Endothelial cell of umbilical vein (primary cell): ENCODE data around the gene POR. TPM values are rescaled to one million over a fixed set of nuclear protein-coding genes. Genes with fewer than 3 reads are reported as not detected.

Experiments used
- BruUV-seq: library from RNA; stranded (reverse); fragments of 400-500 nt; replicated peaks from 2 replicates; lab custom pipeline; 2021; lab: Mats Ljungman, UMichigan
- CTCF ChIA-PET: fragments of 300-600, 350-600 bp; sonication (Branson Sonifier 250); formaldehyde crosslinking; loops from one replicate; lab custom pipeline; 2021; ENCODE audit warnings: antibody characterized with exemption, inconsistent platforms; lab: Charles Lee
- POLR2A ChIA-PET: fragments of 300-600, 350-600 bp; sonication (Branson Sonifier 250); formaldehyde crosslinking; loops from one replicate; lab custom pipeline; 2021; ENCODE audit warnings: antibody characterized with exemption, inconsistent platforms; lab: Charles Lee
- DNase-seq: peaks from one replicate; pipeline ENCODE4 v3.0.0-alpha.2; 2011; ENCODE audit warnings: low read depth, low spot score
- FAIRE-seq: peaks from 2 replicates; lab custom pipeline; 2011; peaks lifted over from hg19 to GRCh38; lab: Jason Lieb, UNC
- H2AFZ ChIP-seq: 2 replicates; pipeline ENCODE4 v1.6.0; 2012; ENCODE audit warnings: low read depth, low read length, control low read depth, inconsistent platforms
- H3K27ac ChIP-seq: 2 replicates; pipeline ENCODE4 v1.5.1; 2011; ENCODE audit warnings: low read depth, mild to moderate bottlenecking, control low read depth, low read length, moderate library complexity; ENCODE audit not compliant: insufficient read depth
- H3K27me3 ChIP-seq, 2 experiments: 2 replicates each; pipeline versions ENCODE4 v1.6.0 to v1.6.1; 2011; ENCODE audit warnings: low read length in 2 of 2, mixed read lengths in 1 of 2; ENCODE audit not compliant: control insufficient read depth in 2 of 2, insufficient read depth in 2 of 2
- H3K36me3 ChIP-seq, 2 experiments: 2 replicates in 1 of 2; 3 replicates in 1 of 2; pipeline ENCODE4 v1.5.1; 2011; ENCODE audit warnings: low read length in 2 of 2, mild to moderate bottlenecking in 1 of 2, moderate library complexity in 1 of 2; ENCODE audit not compliant: control insufficient read depth in 2 of 2, insufficient read depth in 2 of 2; ENCODE audit errors: extremely low read depth in 1 of 2
- H3K4me1 ChIP-seq: 3 replicates; pipeline ENCODE4 v1.5.1; 2011; ENCODE audit warnings: mild to moderate bottlenecking, low read length; ENCODE audit not compliant: control insufficient read depth, insufficient read depth; ENCODE audit errors: extremely low read depth
- H3K4me2 ChIP-seq: 2 replicates; pipeline ENCODE4 v1.6.1; 2011; ENCODE audit warnings: low read length, control low read depth, mixed read lengths; ENCODE audit not compliant: insufficient read depth
- H3K4me3 ChIP-seq, 3 experiments: fragments of 200-600 bp in 1 of 3; sonication (generic), shearing (Covaris generic) in 1 of 3; replicated peaks in 1 of 3; 2 replicates each; pipeline ENCODE4 v1.5.1; 2011 to 2016; ENCODE audit warnings: control low read depth in 3 of 3, low read length in 3 of 3, mild to moderate bottlenecking in 2 of 3, inconsistent platforms in 1 of 3, low read depth in 1 of 3, moderate library complexity in 1 of 3; ENCODE audit not compliant: insufficient read depth in 1 of 3
- H3K79me2 ChIP-seq: 2 replicates; pipeline ENCODE4 v1.6.0; 2012; ENCODE audit warnings: low read length, inconsistent platforms; ENCODE audit not compliant: control insufficient read depth, insufficient read depth
- H3K9ac ChIP-seq: replicated peaks from 2 replicates; pipeline ENCODE3; 2011; ENCODE audit warnings: low read length, control low read depth; ENCODE audit not compliant: insufficient read depth; ENCODE audit errors: extremely low read depth
- H3K9me1 ChIP-seq: replicated peaks from 3 replicates; pipeline ENCODE4 v1.6.0; 2011; ENCODE audit warnings: mild to moderate bottlenecking, low read length; ENCODE audit not compliant: control insufficient read depth, insufficient read depth; ENCODE audit errors: extremely low read depth
- H3K9me3 ChIP-seq: replicated peaks from 2 replicates; pipeline ENCODE4 v1.5.1; 2012; ENCODE audit warnings: low read length, inconsistent platforms; ENCODE audit not compliant: control insufficient read depth, insufficient read depth
- H4K20me1 ChIP-seq: replicated peaks from 2 replicates; pipeline ENCODE3; 2011; ENCODE audit warnings: mild to moderate bottlenecking, low read length; ENCODE audit not compliant: control insufficient read depth, insufficient read depth; ENCODE audit errors: extremely low read depth
- EZH2 ChIP-seq: IDR thresholded peaks from 2 replicates; pipeline ENCODE4 v1.6.1; 2012; ENCODE audit warnings: borderline replicate concordance, low read depth, mild to moderate bottlenecking, moderate library complexity, low read length, inconsistent platforms; ENCODE audit not compliant: severe bottlenecking
- FOS ChIP-seq: IDR thresholded peaks from 2 replicates; pipeline ENCODE4 v1.6.1; 2011; ENCODE audit warnings: mild to moderate bottlenecking, low read length, moderate library complexity, borderline replicate concordance; ENCODE audit not compliant: insufficient read depth
- GATA2 ChIP-seq: IDR thresholded peaks from 2 replicates; pipeline ENCODE4 v1.7.0; 2011; ENCODE audit warnings: low read depth, mild to moderate bottlenecking, moderate library complexity, mixed read lengths, low read length; ENCODE audit not compliant: insufficient read length, insufficient read depth
- JUN ChIP-seq: IDR thresholded peaks from 2 replicates; pipeline ENCODE4 v1.6.1; 2011; ENCODE audit warnings: borderline replicate concordance, low read depth; ENCODE audit not compliant: insufficient read length, insufficient read depth
- MYC ChIP-seq: IDR thresholded peaks from one replicate; pipeline ENCODE4 v1.6.1; 2011; ENCODE audit warnings: mild to moderate bottlenecking, low read depth, low read length
- POLR2A ChIP-seq: IDR thresholded peaks from 2 replicates; pipeline ENCODE4 v1.6.1; 2012; ENCODE audit warnings: low read depth, mild to moderate bottlenecking, control low read depth, low read length
- POLR2AphosphoS5 ChIP-seq: IDR thresholded peaks from 2 replicates; pipeline ENCODE4 v1.6.1; 2012; ENCODE audit warnings: low read depth, mild to moderate bottlenecking, control low read depth, low read length, moderate library complexity; ENCODE audit not compliant: insufficient read depth
- dilution Hi-C: fragments of 300-500 bp; cut with MboI; formaldehyde crosslinking; loops from one replicate; pipeline ENCODE4 v1.15.0; 2019; ENCODE audit warnings: low sequenced_read_pairs; ENCODE audit not compliant: extremely low pct_ligation_motif_present
- intact Hi-C: fragments of 100-400 bp; cut with micrococcal nuclease; formaldehyde crosslinking; loops from one replicate; pipeline ENCODE4 v1.10.0; 2022
- polyA plus RNA-seq, 4 experiments: library from polyadenylated mRNA; depleted of rRNA in 3 of 4; stranded (reverse) in 3 of 4; unstranded in 1 of 4; fragments of >200 nt; gene quantifications; 2 replicates each; pipeline versions ENCODE4 v1.2.1 to v1.2.3, GENCODE V29; 2011 to 2012; ENCODE audit warnings: missing spikeins in 1 of 4
- total RNA-seq: library from RNA; stranded (reverse); gene quantifications from 2 replicates; pipeline ENCODE4 v1.2.3, GENCODE V29; 2021
- TF ChIP-seq, protein P1 (sequence below), 2 donors: IDR thresholded peaks; 1 replicate in 1 of 2; 2 replicates in 1 of 2; pipeline ENCODE4 v1.5.1; 2011; ENCODE audit warnings: low read length in 2 of 2, mild to moderate bottlenecking in 2 of 2, moderate library complexity in 2 of 2, control low read depth in 1 of 2, inconsistent platforms in 1 of 2, low read depth in 1 of 2; ENCODE audit not compliant: insufficient read depth in 1 of 2; ENCODE audit errors: extremely low read depth in 1 of 2
- TF ChIP-seq, protein P2 (sequence below): IDR thresholded peaks from 2 replicates; pipeline ENCODE4 v1.6.1; 2011; ENCODE audit not compliant: insufficient read depth, insufficient read length

Gene POR
- total and polyA plus RNA-seq, 2 donors (not counting 3 experiments of a cell fraction or from before 2014, with no cell fraction given): 59.5 to 73.6 TPM

GRCh38 chr7:75938921-75939320 is 24.0 kb downstream of the POR start:
- no TSS peak for BruUV-seq
- Histone ChIP-seq H4K20me1 (no peaks in the 10 kb centered on the region), H3K9me3 (no peaks in the 10 kb centered on the region), H3K9ac (no peak overlapping the region), H3K4me2 (no peak overlapping the region), H3K4me3 (no peak overlapping the region), H3K79me2 (peaks cover 3% of the 10 kb centered on the region), H3K27ac (no peak overlapping the region), H3K4me1 (peaks cover 5% of the 10 kb centered on the region), H2AFZ (no peak overlapping the region), H3K27me3 (no peaks in the 10 kb centered on the region), H3K36me3 (no peaks in the 10 kb centered on the region), H3K9me1 (no peaks in the 10 kb centered on the region)
- ChIA-PET POLR2A (no interaction called here), CTCF (interaction anchor here (0.5 to 1.0 kb wide), 2 partner anchors 27 to 70 kb away, joined by 3 read pairs; no protein-coding TSS in a partner anchor)
- intact Hi-C loops: no loop called here
- DNase-seq: no peak
- TF ChIP-seq FOS (no peak), GATA2 (no peak), JUN (no peak), EZH2 (no peak), POLR2A (no peak), MYC (no peak), POLR2AphosphoS5 (no peak)
- TF ChIP-seq, protein P1, sequence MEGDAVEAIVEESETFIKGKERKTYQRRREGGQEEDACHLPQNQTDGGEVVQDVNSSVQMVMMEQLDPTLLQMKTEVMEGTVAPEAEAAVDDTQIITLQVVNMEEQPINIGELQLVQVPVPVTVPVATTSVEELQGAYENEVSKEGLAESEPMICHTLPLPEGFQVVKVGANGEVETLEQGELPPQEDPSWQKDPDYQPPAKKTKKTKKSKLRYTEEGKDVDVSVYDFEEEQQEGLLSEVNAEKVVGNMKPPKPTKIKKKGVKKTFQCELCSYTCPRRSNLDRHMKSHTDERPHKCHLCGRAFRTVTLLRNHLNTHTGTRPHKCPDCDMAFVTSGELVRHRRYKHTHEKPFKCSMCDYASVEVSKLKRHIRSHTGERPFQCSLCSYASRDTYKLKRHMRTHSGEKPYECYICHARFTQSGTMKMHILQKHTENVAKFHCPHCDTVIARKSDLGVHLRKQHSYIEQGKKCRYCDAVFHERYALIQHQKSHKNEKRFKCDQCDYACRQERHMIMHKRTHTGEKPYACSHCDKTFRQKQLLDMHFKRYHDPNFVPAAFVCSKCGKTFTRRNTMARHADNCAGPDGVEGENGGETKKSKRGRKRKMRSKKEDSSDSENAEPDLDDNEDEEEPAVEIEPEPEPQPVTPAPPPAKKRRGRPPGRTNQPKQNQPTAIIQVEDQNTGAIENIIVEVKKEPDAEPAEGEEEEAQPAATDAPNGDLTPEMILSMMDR (IDR thresholded peaks at IDR 0.05; ENCODE audit: extremely low read depth in 1 of 2, insufficient read depth in 1 of 2, low read depth in 1 of 2, low read length in 2 of 2): no peak
- TF ChIP-seq, protein P2, sequence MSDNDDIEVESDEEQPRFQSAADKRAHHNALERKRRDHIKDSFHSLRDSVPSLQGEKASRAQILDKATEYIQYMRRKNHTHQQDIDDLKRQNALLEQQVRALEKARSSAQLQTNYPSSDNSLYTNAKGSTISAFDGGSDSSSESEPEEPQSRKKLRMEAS: no peak
- dilution Hi-C loops: no loop called here
- no peak for FAIRE-seq
